ENCODE data around the gene WDR36.
"Not testable (repeated sequence)": the region's sequence is repeated elsewhere in the genome, so short reads cannot be mapped to it uniquely, and the experiment has no call there.

Gene WDR36

DNA sequence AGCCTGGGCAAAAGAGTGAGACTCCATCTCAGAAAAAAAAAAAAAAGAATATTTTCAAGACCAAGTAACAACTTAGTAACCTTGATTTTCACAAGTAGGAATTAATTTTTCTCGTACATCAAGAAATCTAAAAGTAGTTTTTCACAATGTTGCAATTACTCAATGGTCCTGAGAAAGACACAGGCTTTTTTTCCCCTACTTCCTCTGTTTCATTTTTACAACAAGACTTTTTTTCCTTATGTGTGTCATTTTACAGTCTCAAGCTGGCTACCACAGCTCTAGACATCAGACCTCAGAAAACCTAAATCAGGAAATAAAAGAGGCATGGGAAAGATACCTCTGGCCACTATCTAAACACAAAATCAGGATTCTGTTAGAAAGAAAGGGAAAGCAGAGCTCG, 45.9 kb downstream of the WDR36 start:
- Histone ChIP-seq H3K79me2 (ENCODE audit: low read length) (no peaks in the 10 kb centered on the region), H3K4me3 (ENCODE audit: low read length) (no peak overlapping the region), H3K9me3 (ENCODE audit: insufficient read depth, low read length) (no peaks in the 10 kb centered on the region), H3K4me1 (ENCODE audit: low read length) (peaks cover 10% of the 10 kb centered on the region), H4K20me1 (ENCODE audit: insufficient read depth, low read length) (no peaks in the 10 kb centered on the region), H3K27me3 (ENCODE audit: low read depth, low read length) (no peaks in the 10 kb centered on the region), H2AFZ (ENCODE audit: low read depth, low read length) (no peak overlapping the region), H3K9ac (ENCODE audit: low read length) (no peak overlapping the region), H3K27ac (ENCODE audit: low read length) (no peak overlapping the region), H3K36me3 (replicated peaks; ENCODE audit: low read depth, low read length) (no peaks in the 10 kb centered on the region), H3K4me2 (ENCODE audit: low read length) (no peak overlapping the region)
- TF ChIP-seq, protein P1, sequence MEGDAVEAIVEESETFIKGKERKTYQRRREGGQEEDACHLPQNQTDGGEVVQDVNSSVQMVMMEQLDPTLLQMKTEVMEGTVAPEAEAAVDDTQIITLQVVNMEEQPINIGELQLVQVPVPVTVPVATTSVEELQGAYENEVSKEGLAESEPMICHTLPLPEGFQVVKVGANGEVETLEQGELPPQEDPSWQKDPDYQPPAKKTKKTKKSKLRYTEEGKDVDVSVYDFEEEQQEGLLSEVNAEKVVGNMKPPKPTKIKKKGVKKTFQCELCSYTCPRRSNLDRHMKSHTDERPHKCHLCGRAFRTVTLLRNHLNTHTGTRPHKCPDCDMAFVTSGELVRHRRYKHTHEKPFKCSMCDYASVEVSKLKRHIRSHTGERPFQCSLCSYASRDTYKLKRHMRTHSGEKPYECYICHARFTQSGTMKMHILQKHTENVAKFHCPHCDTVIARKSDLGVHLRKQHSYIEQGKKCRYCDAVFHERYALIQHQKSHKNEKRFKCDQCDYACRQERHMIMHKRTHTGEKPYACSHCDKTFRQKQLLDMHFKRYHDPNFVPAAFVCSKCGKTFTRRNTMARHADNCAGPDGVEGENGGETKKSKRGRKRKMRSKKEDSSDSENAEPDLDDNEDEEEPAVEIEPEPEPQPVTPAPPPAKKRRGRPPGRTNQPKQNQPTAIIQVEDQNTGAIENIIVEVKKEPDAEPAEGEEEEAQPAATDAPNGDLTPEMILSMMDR (IDR thresholded peaks at IDR 0.05; ENCODE audit: low read depth, low read length) = no peak
- TF ChIP-seq EZH2phosphoT487 (IDR thresholded peaks at IDR 0.05; ENCODE audit: low read depth) = no peak

DNA sequence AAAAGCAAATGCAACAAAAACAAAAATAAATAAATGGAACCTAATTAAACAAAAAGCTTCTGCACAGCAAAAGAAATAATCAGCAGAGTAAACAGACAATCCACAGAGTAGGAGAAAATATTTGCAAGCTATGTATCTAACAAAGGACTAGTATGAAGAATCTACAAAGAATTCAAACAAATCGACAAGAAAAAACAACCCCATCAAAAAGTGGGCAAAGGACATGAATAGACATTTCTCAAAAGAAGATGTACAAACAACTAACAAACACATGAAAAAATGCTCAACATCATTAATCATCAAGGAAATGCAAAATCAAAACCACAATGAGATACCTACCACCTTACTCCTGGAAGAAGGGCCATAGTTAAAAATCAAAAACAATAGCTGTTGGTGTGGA, 49.3 kb downstream of the WDR36 start:
- peaks cover 32% of the 10 kb centered on the region for H3K4me1 ChIP-seq (ENCODE audit: low read length)
- not testable (repeated sequence) for H3K27ac ChIP-seq (ENCODE audit: low read length); H3K36me3 ChIP-seq (replicated peaks; ENCODE audit: low read depth, low read length); H3K79me2 ChIP-seq (ENCODE audit: low read length); H3K9ac ChIP-seq (ENCODE audit: low read length); H4K20me1 ChIP-seq (ENCODE audit: insufficient read depth, low read length); H3K4me2 ChIP-seq (ENCODE audit: low read length); H2AFZ ChIP-seq (ENCODE audit: low read depth, low read length); H3K9me3 ChIP-seq (ENCODE audit: insufficient read depth, low read length); H3K27me3 ChIP-seq (ENCODE audit: low read depth, low read length); H3K4me3 ChIP-seq (ENCODE audit: low read length)

DNA sequence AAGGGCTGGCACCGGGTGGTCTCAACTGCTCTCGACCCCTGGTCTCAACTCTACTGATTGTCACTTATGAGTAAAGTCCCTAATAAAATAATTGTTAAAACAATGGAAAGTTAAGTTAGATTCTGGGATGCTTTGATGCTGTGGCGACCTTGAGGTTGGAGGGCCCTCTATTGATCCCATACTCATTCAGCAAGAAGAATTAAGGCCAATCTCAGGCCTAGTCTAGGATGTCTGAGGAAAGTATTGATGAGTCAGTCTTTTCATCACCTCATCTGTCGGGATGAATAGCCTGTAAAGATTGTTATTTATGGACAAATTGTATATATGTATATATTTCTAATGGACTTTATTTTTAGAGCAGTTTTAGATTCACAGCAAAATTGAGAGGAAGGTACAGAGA, 50.8 kb downstream of the WDR36 start:
- no peak overlapping the region for H3K9ac ChIP-seq (ENCODE audit: low read length)
- H3K36me3 ChIP-seq (replicated peaks; ENCODE audit: low read depth, low read length) = no peaks in the 10 kb centered on the region
- no peak for TF ChIP-seq EZH2phosphoT487 (IDR thresholded peaks at IDR 0.05; ENCODE audit: low read depth)
- TF ChIP-seq, protein P1 (IDR thresholded peaks at IDR 0.05; ENCODE audit: low read depth, low read length) = peak; percentile 59
- no peaks in the 10 kb centered on the region for H4K20me1 ChIP-seq (ENCODE audit: insufficient read depth, low read length)
- H3K9me3 ChIP-seq (ENCODE audit: insufficient read depth, low read length) = no peaks in the 10 kb centered on the region
- peaks cover 26% of the 10 kb centered on the region for H3K4me1 ChIP-seq (ENCODE audit: low read length)
- H3K4me3 ChIP-seq (ENCODE audit: low read length) = no peak overlapping the region
- no peaks in the 10 kb centered on the region for H3K79me2 ChIP-seq (ENCODE audit: low read length)
- no peak overlapping the region for H2AFZ ChIP-seq (ENCODE audit: low read depth, low read length)
- H3K27ac ChIP-seq (ENCODE audit: low read length) = no peak overlapping the region
- no peaks in the 10 kb centered on the region for H3K27me3 ChIP-seq (ENCODE audit: low read depth, low read length)
- no peak overlapping the region for H3K4me2 ChIP-seq (ENCODE audit: low read length)

DNA sequence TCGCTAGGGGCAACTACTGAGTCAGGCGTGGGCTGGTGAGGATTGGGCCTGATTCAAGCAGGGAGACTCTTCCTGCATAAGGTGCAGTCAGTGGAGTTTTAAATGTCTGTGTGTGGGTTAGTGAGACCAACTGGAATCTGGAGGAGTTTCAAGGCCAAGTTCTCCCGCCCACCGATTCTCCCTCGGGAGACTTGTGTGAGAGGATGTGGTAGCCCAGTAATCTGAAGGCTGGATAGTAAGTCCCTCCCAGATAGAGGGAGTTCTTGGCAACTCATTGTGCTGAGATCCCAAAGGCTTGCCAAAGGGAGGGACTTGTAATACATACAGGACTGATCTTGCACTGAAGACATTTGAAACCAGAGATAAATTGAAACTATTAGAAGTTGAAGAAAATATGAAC, 51.8 kb downstream of the WDR36 start:
- Histone ChIP-seq H3K4me2 (ENCODE audit: low read length) (peak overlapping the region; percentile 18; the same call in 1 of the 2 replicates), H3K4me1 (ENCODE audit: low read length) (peaks cover 26% of the 10 kb centered on the region), H3K36me3 (replicated peaks; ENCODE audit: low read depth, low read length) (no peaks in the 10 kb centered on the region), H3K9me3 (ENCODE audit: insufficient read depth, low read length) (no peaks in the 10 kb centered on the region), H2AFZ (ENCODE audit: low read depth, low read length) (no peak overlapping the region), H3K9ac (ENCODE audit: low read length) (no peak overlapping the region), H4K20me1 (ENCODE audit: insufficient read depth, low read length) (no peaks in the 10 kb centered on the region), H3K4me3 (ENCODE audit: low read length) (no peak overlapping the region), H3K27ac (ENCODE audit: low read length) (no peak overlapping the region), H3K27me3 (ENCODE audit: low read depth, low read length) (no peaks in the 10 kb centered on the region), H3K79me2 (ENCODE audit: low read length) (no peaks in the 10 kb centered on the region)
- no peak for TF ChIP-seq EZH2phosphoT487 (IDR thresholded peaks at IDR 0.05; ENCODE audit: low read depth)
- TF ChIP-seq, protein P1 (IDR thresholded peaks at IDR 0.05; ENCODE audit: low read depth, low read length) = no peak

Data from OCI-LY3 (cell line).